ENCODE results near the gene ZFAND2B. TPM values are rescaled to one million over a fixed set of nuclear protein-coding genes. Genes with fewer than 3 reads are reported as not detected.

ZFAND2B gene
- total and polyA plus RNA-seq, 2 donors (not counting 1 experiment from before 2014, with no cell fraction given): 55.2 to 115 TPM

DNA sequence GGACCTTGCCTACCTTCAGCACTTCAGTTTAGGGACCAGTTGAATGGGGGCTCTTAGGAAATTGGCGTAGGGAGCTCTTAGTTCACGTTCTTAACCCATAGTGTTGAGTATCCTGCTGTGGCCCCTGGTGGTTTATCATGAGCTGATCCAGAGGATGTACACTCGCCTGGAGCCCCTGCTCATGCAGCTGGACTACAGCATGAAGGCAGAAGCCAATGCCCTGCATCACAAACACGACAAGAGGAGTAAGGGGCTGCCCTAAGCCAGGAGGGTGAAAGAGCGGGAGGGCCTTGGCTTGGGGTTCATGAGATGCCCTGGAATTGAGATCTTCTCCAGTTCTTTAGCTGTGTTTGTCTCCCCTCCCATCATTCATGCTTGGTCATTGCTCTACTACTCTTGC, 25.6 kb upstream of the ZFAND2B start:
- Histone ChIP-seq H2AFZ (ENCODE audit: insufficient read depth, low read depth, low read length, poor library complexity, severe bottlenecking) (no peak overlapping the region), H3K27ac (ENCODE audit: low read length in 2 of 2) (no peak overlapping the region), H3K4me2 (replicated peaks; ENCODE audit: low read depth, low read length, poor library complexity, severe bottlenecking) (no peak overlapping the region), H4K20me1 (ENCODE audit: control insufficient read depth, insufficient read depth, low read length, poor library complexity, severe bottlenecking) (peaks cover 37% of the 10 kb centered on the region), H3K4me3 (ENCODE audit: control extremely low read depth in 1 of 5, extremely low read depth in 1 of 5, insufficient read depth in 1 of 5, low read depth in 2 of 5, low read length in 4 of 5) (no peak overlapping the region), H3K9me3 (ENCODE audit: control extremely low read depth in 1 of 3, control insufficient read depth in 2 of 3, insufficient read depth in 1 of 3, low read length in 2 of 3) (no peaks in the 10 kb centered on the region), H3K9ac (ENCODE audit: low read length) (no peak overlapping the region), H3K4me1 (ENCODE audit: control insufficient read depth in 2 of 2, insufficient read depth in 2 of 2, low read length in 2 of 2) (peaks cover 12 to 29% of the 10 kb centered on the region in 2 donors), H3K27me3 (replicated peaks in 1 of 4; ENCODE audit: control extremely low read depth in 1 of 4, control insufficient read depth in 3 of 4, insufficient read depth in 4 of 4, low read length in 3 of 4) (no peaks in the 10 kb centered on the region), H3K79me2 (ENCODE audit: control insufficient read depth, insufficient read depth, low read length) (peaks cover 35% of the 10 kb centered on the region), H3K36me3 (replicated peaks in 1 of 2; ENCODE audit: control extremely low read depth in 1 of 2, control insufficient read depth in 1 of 2, extremely low read depth in 1 of 2, insufficient read depth in 2 of 2, low read length in 1 of 2) (peaks cover 2 to 53% of the 10 kb centered on the region in 2 experiments)
- Mint-ChIP-seq H3K9me3 (ENCODE audit: insufficient read depth) (no peaks in the 10 kb centered on the region), H3K4me3 (no peak overlapping the region), H3K4me1 (peaks cover 27% of the 10 kb centered on the region), H3K27me3 (no peaks in the 10 kb centered on the region), H3K27ac (no peak overlapping the region)
- TF ChIP-seq EZH2 (IDR thresholded peaks at IDR 0.05; ENCODE audit: borderline replicate concordance, insufficient read depth, low read depth, low read length, poor library complexity, severe bottlenecking): no peak
- no peak for TF ChIP-seq CTCF (IDR thresholded peaks at IDR 0.05)
- intact Hi-C loops (cut with micrococcal nuclease): no loop called here
- WGBS (ENCODE audit: insufficient coverage): 96% methylated on average over 4 of the region's 5 CpGs
- ChIA-PET POLR2A (interaction anchor here (0.5 to 0.7 kb wide), 2 partner anchors 72 to 98 kb away, joined by 3 to 6 read pairs; partner anchors contain the start of gene TUBA4B), CTCF (interaction anchor here (1.3 to 3.1 kb wide), 7 partner anchors 10 to 117 kb away, joined by 3 to 18 read pairs (median 5); partner anchors contain the start of genes NHEJ1 and SLC23A3)
- DNase-seq: no peak
- ATAC-seq (ENCODE audit: low read depth): no peak

GRCh38 chr2:219181531-219181930, 25.1 kb upstream of the ZFAND2B start:
- peaks cover 12 to 25% of the 10 kb centered on the region in 2 donors for H3K4me1 ChIP-seq (ENCODE audit: control insufficient read depth in 2 of 2, insufficient read depth in 2 of 2, low read length in 2 of 2)
- peaks cover 33% of the 10 kb centered on the region for H3K79me2 ChIP-seq (ENCODE audit: control insufficient read depth, insufficient read depth, low read length)
- H4K20me1 ChIP-seq (ENCODE audit: control insufficient read depth, insufficient read depth, low read length, poor library complexity, severe bottlenecking): peaks cover 37% of the 10 kb centered on the region
- no peak overlapping the region for H2AFZ ChIP-seq (ENCODE audit: insufficient read depth, low read depth, low read length, poor library complexity, severe bottlenecking)
- H3K27me3 ChIP-seq (replicated peaks in 1 of 4; ENCODE audit: control extremely low read depth in 1 of 4, control insufficient read depth in 3 of 4, insufficient read depth in 4 of 4, low read length in 3 of 4): no peaks in the 10 kb centered on the region
- no peaks in the 10 kb centered on the region for H3K9me3 Mint-ChIP-seq (ENCODE audit: insufficient read depth)
- H3K4me3 ChIP-seq (ENCODE audit: control extremely low read depth in 1 of 5, extremely low read depth in 1 of 5, insufficient read depth in 1 of 5, low read depth in 2 of 5, low read length in 4 of 5): no peak overlapping the region
- no peak overlapping the region for H3K27ac Mint-ChIP-seq
- peaks cover 2 to 53% of the 10 kb centered on the region in 2 experiments for H3K36me3 ChIP-seq (replicated peaks in 1 of 2; ENCODE audit: control extremely low read depth in 1 of 2, control insufficient read depth in 1 of 2, extremely low read depth in 1 of 2, insufficient read depth in 2 of 2, low read length in 1 of 2)
- no peaks in the 10 kb centered on the region for H3K9me3 ChIP-seq (ENCODE audit: control extremely low read depth in 1 of 3, control insufficient read depth in 2 of 3, insufficient read depth in 1 of 3, low read length in 2 of 3)
- intact Hi-C loops (cut with micrococcal nuclease): no loop called here
- CTCF ChIA-PET: interaction anchor here (1.3 to 3.1 kb wide), 5 partner anchors 11 to 30 kb away, joined by 3 to 18 read pairs (median 4); partner anchors contain the start of gene SLC23A3
- no peak overlapping the region for H3K4me2 ChIP-seq (replicated peaks; ENCODE audit: low read depth, low read length, poor library complexity, severe bottlenecking)
- 100% methylated on average over 5 of the region's 6 CpGs for WGBS (ENCODE audit: insufficient coverage)
- no peak overlapping the region for H3K27ac ChIP-seq (ENCODE audit: low read length in 2 of 2)
- H3K9ac ChIP-seq (ENCODE audit: low read length): no peak overlapping the region
- H3K4me3 Mint-ChIP-seq: no peak overlapping the region
- H3K27me3 Mint-ChIP-seq: no peaks in the 10 kb centered on the region
- ATAC-seq (ENCODE audit: low read depth): no peak
- DNase-seq: no peak
- peaks cover 25% of the 10 kb centered on the region for H3K4me1 Mint-ChIP-seq
- POLR2A ChIA-PET: interaction anchor here (0.5 kb wide), 1 partner anchor 71 kb away, joined by 6 read pairs; the partner anchor contains the start of gene TUBA4B
- TF ChIP-seq EZH2 (IDR thresholded peaks at IDR 0.05; ENCODE audit: borderline replicate concordance, insufficient read depth, low read depth, low read length, poor library complexity, severe bottlenecking): no peak
- TF ChIP-seq CTCF (IDR thresholded peaks at IDR 0.05): no peak

Measured in B cell (primary cell).